ENCODE data around the gene GOLGA7B.
A peak's percentile ranks its signal among the peaks of the same experiment; 100 is the strongest.

- TF ChIP-seq CTCF (tag by site-specific recombination; IDR thresholded peaks at IDR 0.05) (peak; percentile 91), ZNF416 (tag by site-specific recombination; IDR thresholded peaks at IDR 0.05) (no peak), ZNF146 (tag by site-specific recombination; IDR thresholded peaks at IDR 0.05) (no peak), KLF10 (tag by site-specific recombination; IDR thresholded peaks at IDR 0.05) (no peak), ZNF549 (tag by site-specific recombination; IDR thresholded peaks at IDR 0.05) (no peak), ZSCAN5A (tag by site-specific recombination; IDR thresholded peaks at IDR 0.05) (no peak)
- TF ChIP-seq, protein P1, sequence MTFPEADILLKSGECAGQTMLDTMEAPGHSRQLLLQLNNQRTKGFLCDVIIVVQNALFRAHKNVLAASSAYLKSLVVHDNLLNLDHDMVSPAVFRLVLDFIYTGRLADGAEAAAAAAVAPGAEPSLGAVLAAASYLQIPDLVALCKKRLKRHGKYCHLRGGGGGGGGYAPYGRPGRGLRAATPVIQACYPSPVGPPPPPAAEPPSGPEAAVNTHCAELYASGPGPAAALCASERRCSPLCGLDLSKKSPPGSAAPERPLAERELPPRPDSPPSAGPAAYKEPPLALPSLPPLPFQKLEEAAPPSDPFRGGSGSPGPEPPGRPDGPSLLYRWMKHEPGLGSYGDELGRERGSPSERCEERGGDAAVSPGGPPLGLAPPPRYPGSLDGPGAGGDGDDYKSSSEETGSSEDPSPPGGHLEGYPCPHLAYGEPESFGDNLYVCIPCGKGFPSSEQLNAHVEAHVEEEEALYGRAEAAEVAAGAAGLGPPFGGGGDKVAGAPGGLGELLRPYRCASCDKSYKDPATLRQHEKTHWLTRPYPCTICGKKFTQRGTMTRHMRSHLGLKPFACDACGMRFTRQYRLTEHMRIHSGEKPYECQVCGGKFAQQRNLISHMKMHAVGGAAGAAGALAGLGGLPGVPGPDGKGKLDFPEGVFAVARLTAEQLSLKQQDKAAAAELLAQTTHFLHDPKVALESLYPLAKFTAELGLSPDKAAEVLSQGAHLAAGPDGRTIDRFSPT (tag by site-specific recombination; IDR thresholded peaks at IDR 0.05) = no peak
- TF ChIP-seq, protein P2, sequence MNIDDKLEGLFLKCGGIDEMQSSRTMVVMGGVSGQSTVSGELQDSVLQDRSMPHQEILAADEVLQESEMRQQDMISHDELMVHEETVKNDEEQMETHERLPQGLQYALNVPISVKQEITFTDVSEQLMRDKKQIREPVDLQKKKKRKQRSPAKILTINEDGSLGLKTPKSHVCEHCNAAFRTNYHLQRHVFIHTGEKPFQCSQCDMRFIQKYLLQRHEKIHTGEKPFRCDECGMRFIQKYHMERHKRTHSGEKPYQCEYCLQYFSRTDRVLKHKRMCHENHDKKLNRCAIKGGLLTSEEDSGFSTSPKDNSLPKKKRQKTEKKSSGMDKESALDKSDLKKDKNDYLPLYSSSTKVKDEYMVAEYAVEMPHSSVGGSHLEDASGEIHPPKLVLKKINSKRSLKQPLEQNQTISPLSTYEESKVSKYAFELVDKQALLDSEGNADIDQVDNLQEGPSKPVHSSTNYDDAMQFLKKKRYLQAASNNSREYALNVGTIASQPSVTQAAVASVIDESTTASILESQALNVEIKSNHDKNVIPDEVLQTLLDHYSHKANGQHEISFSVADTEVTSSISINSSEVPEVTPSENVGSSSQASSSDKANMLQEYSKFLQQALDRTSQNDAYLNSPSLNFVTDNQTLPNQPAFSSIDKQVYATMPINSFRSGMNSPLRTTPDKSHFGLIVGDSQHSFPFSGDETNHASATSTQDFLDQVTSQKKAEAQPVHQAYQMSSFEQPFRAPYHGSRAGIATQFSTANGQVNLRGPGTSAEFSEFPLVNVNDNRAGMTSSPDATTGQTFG (tag by site-specific recombination; IDR thresholded peaks at IDR 0.05; ENCODE audit: borderline replicate concordance) = no peak
- TF ChIP-seq, protein P3, sequence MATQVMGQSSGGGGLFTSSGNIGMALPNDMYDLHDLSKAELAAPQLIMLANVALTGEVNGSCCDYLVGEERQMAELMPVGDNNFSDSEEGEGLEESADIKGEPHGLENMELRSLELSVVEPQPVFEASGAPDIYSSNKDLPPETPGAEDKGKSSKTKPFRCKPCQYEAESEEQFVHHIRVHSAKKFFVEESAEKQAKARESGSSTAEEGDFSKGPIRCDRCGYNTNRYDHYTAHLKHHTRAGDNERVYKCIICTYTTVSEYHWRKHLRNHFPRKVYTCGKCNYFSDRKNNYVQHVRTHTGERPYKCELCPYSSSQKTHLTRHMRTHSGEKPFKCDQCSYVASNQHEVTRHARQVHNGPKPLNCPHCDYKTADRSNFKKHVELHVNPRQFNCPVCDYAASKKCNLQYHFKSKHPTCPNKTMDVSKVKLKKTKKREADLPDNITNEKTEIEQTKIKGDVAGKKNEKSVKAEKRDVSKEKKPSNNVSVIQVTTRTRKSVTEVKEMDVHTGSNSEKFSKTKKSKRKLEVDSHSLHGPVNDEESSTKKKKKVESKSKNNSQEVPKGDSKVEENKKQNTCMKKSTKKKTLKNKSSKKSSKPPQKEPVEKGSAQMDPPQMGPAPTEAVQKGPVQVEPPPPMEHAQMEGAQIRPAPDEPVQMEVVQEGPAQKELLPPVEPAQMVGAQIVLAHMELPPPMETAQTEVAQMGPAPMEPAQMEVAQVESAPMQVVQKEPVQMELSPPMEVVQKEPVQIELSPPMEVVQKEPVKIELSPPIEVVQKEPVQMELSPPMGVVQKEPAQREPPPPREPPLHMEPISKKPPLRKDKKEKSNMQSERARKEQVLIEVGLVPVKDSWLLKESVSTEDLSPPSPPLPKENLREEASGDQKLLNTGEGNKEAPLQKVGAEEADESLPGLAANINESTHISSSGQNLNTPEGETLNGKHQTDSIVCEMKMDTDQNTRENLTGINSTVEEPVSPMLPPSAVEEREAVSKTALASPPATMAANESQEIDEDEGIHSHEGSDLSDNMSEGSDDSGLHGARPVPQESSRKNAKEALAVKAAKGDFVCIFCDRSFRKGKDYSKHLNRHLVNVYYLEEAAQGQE (tag by site-specific recombination; IDR thresholded peaks at IDR 0.05) = no peak; the same call in 1 of the 2 replicates
- TF ChIP-seq, protein P4, sequence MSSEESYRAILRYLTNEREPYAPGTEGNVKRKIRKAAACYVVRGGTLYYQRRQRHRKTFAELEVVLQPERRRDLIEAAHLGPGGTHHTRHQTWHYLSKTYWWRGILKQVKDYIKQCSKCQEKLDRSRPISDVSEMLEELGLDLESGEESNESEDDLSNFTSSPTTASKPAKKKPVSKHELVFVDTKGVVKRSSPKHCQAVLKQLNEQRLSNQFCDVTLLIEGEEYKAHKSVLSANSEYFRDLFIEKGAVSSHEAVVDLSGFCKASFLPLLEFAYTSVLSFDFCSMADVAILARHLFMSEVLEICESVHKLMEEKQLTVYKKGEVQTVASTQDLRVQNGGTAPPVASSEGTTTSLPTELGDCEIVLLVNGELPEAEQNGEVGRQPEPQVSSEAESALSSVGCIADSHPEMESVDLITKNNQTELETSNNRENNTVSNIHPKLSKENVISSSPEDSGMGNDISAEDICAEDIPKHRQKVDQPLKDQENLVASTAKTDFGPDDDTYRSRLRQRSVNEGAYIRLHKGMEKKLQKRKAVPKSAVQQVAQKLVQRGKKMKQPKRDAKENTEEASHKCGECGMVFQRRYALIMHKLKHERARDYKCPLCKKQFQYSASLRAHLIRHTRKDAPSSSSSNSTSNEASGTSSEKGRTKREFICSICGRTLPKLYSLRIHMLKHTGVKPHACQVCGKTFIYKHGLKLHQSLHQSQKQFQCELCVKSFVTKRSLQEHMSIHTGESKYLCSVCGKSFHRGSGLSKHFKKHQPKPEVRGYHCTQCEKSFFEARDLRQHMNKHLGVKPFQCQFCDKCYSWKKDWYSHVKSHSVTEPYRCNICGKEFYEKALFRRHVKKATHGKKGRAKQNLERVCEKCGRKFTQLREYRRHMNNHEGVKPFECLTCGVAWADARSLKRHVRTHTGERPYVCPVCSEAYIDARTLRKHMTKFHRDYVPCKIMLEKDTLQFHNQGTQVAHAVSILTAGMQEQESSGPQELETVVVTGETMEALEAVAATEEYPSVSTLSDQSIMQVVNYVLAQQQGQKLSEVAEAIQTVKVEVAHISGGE (tag by site-specific recombination; conservative IDR thresholded peaks at IDR 0.05; ENCODE audit: low read depth) = no peak
- TF ChIP-seq, protein P5, sequence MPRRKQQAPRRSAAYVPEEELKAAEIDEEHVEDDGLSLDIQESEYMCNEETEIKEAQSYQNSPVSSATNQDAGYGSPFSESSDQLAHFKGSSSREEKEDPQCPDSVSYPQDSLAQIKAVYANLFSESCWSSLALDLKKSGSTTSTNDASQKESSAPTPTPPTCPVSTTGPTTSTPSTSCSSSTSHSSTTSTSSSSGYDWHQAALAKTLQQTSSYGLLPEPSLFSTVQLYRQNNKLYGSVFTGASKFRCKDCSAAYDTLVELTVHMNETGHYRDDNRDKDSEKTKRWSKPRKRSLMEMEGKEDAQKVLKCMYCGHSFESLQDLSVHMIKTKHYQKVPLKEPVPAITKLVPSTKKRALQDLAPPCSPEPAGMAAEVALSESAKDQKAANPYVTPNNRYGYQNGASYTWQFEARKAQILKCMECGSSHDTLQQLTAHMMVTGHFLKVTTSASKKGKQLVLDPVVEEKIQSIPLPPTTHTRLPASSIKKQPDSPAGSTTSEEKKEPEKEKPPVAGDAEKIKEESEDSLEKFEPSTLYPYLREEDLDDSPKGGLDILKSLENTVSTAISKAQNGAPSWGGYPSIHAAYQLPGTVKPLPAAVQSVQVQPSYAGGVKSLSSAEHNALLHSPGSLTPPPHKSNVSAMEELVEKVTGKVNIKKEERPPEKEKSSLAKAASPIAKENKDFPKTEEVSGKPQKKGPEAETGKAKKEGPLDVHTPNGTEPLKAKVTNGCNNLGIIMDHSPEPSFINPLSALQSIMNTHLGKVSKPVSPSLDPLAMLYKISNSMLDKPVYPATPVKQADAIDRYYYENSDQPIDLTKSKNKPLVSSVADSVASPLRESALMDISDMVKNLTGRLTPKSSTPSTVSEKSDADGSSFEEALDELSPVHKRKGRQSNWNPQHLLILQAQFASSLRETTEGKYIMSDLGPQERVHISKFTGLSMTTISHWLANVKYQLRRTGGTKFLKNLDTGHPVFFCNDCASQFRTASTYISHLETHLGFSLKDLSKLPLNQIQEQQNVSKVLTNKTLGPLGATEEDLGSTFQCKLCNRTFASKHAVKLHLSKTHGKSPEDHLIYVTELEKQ (tag by site-specific recombination; IDR thresholded peaks at IDR 0.05; ENCODE audit: borderline replicate concordance) = no peak
Measured at GRCh38 chr10:97914837-97915211, 65.2 kb downstream of the GOLGA7B start.

Data from HEK293 (cell line).